NCI-H748 (cell line): ENCODE results near the gene SUPT3H.
"Not testable (repeated sequence)": the region's sequence is repeated elsewhere in the genome, so short reads cannot be mapped to it uniquely, and the experiment has no call there.

ENCODE experiments used
- DNase-seq: peaks from one replicate; lab custom pipeline; 2025; ENCODE audit not compliant: unreplicated experiment; lab: John Stamatoyannopoulos, UW

The SUPT3H gene

DNA sequence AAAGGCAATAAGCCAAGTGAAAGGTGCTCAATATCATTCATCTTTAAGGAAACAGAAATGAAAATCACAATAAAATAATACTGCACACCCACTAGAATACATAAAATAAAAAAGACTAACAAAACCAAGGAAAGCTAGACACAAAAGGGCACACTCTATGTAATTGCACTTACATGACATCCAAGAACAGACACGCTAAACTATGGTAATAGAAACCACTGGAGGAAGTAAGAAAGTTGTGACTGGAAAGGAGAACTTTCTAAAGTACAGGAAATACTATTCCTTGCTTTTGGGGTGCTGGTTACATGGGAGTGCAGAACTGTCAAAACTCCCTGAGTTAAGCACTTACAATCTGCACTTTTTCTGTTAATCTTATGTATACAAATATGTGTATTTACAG is 303.3 kb downstream of the SUPT3H start:
- DNase-seq = no peak

DNA sequence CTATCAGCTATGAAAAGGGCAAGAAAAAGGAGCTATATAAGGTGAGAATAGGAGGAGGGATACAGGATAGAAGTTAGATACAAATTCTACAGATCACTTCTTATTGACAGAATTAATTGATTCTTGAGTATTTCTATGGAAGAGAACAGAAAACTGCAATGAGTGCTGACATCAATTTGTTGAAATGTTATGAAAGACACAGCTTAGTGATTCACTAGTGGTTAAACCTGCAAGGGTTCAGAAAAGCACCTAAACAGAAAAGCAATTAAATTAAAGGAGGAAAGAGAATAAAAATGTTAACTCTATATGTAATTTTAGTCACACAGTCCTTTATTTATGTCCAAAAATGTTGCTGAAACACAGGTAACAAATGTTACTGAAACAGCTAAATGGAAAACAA is 304.0 kb downstream of the SUPT3H start:
- no peak for DNase-seq

DNA sequence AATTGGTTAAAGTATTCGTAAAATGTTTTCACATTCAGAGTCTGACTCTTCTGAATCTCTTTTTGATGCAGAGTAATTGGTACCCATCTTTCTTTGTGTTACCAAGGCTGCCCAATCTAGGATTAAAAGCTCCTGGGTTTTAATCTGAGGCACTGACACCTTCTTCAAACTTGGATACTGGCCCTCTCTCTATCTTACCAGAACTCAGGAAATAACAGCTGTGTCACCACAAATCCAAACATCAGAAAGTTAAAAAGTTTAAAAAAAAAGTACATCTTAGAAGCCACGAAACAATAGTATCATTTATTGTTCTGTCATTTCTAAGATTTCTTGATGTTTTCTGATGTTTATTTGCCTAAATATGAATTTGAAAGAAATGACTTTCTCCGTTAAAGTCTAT is 305.1 kb downstream of the SUPT3H start:
- DNase-seq = no peak

DNA sequence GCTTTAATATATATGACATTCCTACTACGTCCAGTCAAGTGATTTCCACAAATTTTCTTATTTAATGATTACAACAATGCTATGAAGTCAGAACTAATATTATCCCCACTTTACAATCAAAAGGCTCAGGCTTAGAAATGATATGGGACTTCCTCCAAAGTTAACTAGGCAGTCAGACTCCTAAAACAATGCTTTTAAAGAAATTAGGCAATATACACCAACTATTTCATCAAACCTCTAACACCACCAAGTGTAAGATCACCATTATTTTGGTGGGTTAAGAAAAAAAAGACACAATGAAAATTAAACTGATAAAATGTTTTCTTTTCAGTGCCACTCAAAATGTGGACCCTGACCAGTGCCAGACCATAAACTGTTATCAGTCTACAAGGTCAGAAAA is 305.7 kb downstream of the SUPT3H start:
- DNase-seq = no peak

DNA sequence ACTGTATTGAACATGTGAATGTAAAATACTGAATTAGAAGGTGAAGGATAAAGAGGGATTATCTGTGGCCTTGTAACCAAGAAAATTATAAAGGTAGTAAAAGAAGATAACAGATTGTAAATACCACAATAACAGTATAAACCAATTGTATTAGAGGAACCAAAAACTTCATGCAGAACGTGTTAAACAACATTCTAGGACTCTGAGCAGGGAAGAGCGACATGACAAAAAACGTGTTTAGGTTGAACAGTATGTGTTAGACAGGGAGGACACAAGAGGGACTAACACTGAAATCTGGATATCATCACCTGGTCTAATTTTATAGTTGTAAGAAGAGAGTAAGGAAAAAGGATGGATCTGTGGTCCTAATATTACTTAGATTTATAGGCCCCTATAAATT is 308.6 kb downstream of the SUPT3H start:
- no peak for DNase-seq

DNA sequence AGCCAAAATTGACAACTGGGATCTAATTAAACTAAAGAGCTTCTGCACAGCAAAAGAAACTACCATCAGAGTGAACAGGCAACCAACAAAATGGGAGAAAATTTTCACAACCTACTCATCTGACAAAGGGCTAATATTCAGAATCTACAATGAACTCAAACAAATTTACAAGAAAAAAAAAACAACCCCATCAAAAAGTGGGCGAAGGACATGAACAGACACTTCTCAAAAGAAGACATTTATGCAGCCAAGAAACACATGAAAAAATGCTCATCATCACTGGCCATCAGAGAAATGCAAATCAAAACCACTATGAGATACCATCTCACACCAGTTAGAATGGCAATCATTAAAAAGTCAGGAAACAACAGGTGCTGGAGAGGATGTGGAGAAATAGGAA is 310.3 kb downstream of the SUPT3H start:
- not testable (repeated sequence) for DNase-seq

DNA sequence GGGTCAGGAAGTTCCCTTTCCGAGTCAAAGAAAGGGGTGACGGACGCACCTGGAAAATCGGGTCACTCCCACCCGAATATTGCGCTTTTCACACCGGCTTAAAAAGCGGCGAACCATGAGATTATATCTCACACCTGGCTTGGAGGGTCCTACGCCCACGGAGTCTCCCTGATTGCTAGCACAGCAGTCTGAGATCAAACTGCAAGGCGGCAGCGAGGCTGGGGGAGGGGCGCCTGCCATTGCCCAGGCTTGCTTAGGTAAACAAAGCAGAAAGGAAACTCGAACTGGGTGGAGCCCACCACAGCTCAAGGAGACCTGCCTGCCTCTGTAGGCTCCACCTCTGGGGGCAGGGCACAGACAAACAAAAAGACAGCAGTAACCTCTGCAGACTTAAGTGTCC is 315.1 kb downstream of the SUPT3H start:
- DNase-seq = peak; percentile 93

DNA sequence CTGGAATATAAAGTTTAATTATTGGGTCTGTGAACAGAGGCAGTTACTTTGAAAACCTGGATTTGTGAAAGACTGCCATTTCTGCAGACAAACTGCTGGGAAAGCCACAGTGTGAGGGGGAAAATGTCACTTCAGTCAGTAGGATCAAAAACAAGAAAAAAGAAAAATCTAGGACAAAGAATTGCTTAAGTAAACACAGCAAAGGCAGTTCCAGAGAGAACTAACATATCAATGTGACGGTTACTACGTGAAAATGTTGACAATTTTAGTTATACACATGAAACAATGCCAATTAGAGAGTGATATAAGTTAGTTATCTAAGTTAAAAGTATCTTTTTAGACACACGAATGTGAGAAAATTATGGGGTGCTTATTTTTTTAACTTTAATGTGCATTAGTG is 320.0 kb downstream of the SUPT3H start:
- DNase-seq = no peak

DNA sequence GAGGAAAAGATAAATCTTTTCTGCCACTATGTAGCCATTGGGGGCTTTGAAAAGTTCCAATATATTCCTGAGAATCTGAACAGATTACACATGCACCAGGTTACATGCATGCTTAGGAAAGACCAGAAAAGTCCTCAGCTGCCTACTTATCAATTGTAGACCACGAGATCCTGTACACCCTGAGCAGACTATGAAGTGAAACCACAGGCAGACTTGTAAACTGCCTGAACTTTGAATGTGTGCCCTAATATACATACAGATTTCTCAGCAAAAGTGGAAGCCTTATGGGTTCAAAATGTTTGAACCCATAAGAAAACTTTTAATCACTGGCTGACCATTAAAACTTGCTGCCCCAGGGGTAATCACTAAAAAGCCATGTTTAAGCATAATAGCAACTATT is 323.1 kb downstream of the SUPT3H start:
- DNase-seq = peak; percentile 10

DNA sequence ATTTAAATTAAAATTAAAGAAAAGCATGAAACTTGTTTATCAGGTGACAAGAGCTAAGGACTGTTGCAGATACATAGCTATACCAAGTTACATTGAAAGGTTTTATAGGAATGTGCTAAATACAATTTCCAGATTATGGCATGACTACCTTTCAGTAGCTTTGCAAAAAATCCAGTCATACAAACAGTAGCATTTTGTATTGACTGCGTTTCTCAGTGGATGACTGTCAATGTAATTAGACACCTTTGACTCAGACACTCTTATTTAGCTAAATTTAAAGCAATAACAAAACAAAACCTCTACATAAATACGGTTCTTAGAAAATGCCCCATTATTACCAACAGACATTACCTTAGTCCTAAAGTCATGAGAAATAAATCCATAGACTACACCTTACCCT is 325.4 kb downstream of the SUPT3H start:
- no peak for DNase-seq

DNA sequence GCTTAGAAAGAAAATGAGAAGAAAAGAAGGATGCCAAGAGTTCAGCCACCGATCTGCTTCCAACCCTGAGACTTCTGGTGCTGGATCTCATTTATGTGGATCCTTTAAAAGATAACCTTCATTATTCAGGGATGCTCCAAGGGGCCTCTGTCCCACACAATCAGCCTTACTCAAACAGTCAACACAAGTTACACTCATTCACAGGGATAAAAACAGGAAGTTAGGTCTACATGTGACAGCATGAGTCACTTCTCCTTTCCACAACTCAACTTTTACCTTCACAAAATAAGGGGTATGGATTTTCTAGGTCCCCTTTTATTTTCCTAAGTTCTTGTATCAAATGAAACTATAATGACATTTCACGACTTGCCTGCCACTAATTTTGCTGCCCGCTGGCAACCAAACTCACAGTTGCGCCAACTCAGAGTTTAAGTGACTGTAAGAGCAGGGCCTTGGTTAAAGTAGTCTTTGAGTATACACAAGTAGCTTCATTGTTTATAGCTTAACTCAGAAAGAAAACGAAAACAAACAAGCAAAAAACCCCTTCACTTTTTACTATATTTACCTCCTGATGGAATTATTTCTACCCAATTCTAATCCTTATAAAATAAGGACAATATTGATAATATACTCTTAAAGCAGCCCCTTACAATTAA is 328.4 kb downstream of the SUPT3H start:
- no peak for DNase-seq

DNA sequence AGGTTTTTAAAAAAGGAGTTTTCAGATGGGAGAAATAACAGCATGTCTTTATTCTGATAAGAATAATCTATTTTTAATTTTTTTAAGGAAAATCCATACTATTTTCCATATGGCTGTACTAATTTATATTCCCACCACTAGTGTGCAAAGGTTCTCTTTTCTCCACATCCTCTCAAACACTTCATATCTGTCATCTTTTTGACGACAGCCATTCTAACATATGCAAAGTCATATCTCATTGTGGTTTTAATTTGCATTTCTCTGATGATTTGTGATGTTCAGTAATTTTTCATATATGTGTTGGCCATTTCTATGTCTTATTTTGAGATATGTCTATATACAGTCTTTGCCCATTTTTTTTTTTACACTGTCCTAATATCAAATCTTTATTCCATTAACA is 330.2 kb downstream of the SUPT3H start:
- no peak for DNase-seq

DNA sequence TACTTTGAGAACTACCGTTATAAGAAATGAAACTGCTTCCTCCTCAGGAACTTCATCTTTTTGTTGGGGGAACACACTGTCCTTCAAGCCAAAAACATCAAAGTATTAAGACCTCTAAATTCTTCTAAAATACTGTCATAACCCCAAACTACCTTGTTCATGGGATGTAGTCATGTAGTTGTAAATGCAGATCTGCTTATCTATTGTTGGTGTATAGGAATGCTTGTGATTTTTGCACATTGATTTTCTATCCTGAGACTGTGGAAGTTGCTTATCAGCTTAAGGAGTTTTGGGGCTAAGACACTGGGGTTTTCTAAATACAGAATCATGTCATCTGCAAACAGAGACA is 332.5 kb downstream of the SUPT3H start:
- DNase-seq = no peak

DNA sequence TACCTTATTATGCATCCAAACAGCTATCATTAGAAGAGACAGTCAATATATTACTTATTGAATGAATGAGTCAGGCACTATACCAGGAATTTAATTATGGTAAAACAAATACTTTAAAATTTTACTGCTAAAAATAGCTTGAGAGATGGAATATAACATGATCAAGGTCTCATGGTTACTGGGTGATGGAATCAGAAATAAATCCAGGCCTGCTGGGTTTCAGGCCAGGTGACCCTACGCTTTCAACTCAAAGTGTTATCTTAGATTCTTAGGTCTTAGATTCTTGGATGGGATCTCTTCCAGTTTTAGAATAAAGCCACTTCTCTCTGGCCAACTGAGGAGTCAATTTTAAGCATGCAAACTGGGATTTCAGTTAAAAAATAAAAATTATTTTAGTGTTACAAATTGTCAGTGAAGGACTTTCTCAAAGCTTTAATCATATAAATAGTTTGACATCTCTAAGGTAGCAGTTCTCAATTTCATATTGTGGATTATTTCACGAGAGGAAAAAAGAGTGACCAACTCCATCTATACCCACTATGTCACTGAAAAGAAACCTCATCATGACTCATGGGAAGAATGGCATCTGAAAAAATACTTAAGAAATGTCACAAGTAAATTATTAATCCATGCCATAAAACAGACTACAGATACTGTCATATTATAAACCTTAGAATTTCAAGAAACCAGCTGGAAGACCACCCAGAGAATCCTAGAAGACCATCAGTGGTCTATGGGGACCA is 333.1 kb downstream of the SUPT3H start:
- no peak for DNase-seq

DNA sequence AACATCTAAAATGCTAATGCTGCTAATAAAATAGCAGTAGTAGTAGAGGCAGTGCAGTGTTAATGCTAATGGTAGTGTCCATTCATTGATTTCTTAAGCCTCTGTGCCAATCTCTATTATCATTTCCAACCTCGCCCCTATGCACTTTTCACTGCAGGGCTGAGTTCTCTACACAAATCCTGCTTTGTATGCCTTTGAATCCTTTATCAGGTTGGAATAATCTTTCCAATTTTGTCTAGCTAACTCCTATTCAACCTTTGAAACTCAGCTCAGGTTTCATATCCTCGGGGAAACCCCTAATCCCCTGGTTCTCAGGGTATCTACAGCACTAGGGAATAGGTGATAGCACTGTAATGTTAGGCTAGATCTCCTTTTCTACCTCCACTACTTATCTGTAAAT is 333.6 kb downstream of the SUPT3H start:
- peak; percentile 18 for DNase-seq

DNA sequence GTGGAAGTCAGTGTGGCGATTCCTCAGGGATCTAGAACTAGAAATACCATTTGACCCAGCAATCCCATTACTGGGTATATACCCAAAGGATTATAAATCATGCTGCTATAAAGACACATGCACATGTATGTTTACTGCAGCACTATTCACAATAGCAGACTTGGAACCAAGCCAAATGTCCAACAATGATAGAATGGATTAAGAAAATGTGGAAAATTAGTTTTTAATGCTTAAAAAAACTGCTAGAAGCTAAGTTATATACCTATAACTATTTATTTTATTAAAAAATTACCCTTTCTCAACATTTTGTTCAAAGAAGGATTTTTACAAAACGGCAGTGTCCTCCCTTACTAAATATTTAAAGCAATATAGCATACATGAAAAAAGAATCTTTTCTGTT is 335.1 kb downstream of the SUPT3H start:
- DNase-seq = not testable (repeated sequence)

DNA sequence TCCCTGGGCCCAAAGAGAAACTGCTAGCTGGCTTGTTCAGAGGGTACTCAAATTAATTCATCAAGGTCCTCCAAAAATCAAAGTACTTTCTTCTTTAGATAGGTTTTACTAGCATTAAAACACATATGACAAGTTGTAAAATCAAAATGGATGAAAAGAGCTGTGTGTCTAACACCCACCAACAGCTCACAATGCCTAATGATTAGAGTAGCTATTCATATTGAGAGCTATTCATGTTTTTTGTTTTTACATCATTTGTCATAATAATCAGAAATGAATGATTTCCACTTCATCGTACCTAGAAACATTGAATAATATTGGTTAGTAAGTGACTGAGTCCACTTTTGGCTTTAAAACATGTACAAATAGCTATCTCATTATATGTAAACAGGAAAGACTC is 339.5 kb downstream of the SUPT3H start:
- no peak for DNase-seq

DNA sequence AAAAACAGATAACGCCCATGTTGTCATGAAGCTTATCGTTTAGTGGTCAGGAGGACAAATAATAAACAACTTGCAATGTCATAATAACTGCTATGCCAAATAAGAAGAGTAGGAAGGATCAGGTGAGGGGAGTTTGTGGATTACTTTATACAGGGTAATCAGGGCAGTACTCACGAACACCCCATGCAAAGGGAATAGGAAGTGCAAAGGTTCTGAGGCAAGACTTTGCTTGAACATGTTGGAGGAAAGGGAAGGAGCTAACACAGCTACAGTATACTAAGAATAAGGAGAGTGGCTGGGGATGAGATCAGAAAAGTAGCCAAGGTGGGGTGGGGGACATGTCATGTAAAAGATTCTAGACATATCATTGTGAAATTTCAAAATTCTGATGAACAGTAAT is 341.6 kb downstream of the SUPT3H start:
- no peak for DNase-seq

DNA sequence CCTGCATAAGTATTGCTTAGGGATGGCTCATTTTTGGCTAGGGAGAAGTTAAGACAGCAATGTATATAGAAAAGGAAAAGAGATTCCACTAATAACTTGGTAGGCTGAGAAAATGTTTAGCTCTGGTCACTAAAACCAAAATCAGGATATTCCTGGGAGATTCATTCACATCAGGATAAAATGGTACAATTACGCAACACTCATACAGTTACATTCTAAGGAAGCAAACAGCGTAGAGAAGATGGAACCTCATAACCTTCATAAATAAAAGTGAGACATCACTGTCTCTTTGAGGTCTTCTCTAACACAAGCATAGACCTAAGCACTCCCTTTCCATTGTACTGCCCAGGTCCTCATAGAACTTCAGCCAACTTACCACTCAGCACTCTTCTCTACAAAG is 345.3 kb downstream of the SUPT3H start:
- DNase-seq = no peak

DNA sequence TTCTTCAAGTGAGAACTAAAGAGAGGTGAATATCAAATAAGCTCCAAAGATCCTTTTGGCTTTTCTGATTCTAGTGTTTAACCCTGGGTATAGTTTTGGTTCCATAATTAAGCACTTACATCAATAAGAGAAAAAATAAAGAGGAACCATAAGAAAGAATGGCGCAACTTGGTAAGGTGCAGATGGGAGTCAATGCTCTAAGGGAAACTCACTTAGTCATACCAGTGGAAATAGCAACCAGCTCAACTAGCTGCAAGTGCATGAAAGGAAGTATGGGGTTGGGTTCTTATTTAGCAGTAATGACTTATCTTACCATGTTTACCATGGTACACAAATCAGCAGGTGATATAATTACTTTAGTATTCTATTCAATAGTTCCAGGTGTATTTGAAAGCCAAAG is 346.1 kb downstream of the SUPT3H start:
- peak; percentile 72 for DNase-seq

DNA sequence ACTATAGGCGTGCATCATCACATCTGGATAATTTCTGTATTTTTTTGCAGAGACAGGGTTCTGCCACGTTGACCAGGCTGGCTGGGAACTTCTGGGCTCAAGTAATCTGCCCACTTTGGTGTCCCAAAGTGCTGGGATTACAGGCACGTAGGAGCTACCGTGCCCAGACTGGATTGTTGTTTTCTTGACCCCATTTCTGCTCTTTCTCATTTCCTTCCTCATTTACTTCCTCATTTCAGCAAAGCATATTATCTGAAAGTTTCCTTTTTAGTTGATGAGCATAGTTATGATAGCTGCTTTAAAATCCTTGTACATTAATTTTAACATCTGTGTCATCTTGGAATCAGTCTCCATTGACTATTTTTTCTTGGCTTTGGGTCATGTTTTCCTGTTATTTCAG is 350.6 kb downstream of the SUPT3H start:
- DNase-seq = no peak

DNA sequence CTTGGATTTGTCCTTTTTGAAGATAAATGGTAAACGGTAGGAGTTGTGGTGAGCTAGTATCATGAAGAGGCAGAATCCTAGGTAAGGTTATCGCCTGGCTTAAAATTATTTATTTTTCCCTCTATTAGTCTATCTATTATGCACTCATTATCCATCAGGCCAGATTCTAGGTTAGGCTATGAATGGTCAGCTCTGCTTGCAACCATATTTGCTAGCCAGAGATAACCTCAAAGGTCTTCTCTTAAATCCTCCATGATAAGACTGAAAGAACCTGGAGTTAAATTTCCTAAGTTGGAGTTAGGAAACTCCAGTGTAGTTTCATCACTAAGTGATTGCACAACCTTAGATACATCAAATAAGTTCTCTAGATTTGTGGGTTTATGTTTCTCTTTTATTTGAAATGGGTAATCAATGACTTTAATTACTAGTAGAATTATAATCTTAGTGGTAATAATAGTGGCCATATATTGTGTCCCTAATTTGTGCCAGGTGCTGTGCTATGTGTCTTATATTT is 351.7 kb downstream of the SUPT3H start:
- no peak for DNase-seq

DNA sequence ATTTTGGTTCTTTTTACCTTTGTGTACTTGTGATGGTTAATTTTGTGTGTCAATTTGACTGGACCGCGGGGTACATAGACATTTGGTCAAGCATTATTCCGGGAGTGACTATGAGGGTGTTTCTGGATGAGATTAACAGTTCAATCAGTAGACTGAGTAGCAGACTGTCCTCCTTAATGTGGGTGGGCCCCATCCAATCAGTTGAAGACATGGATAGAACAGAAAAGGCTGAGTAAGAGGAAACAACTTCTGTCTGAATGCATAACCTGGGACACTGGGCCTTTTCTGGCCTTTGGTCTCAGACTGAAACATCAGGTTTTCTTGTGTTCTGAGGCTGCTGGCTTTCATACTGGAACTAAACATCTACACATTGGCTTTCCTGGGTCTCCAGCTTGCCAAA is 353.1 kb downstream of the SUPT3H start:
- DNase-seq = no peak
